Left lung (tissue), 10 donors: Measurements from ENCODE around the gene MLLT1. TPM values are rescaled to one million over a fixed set of nuclear protein-coding genes. Genes with fewer than 3 reads are reported as not detected.
A peak's percentile ranks its signal among the peaks of the same experiment; 100 is the strongest.

Source experiments
- ATAC-seq: fragments of 200-7000 bp; cut with Tn5 transposase; one replicate; pipeline ENCODE4 v1.9.1; 2020; ENCODE audit warnings: moderate library complexity
- DNase-seq, 4 donors: peaks; one replicate each; pipeline ENCODE4 v3.0.0-alpha.2; 2013 to 2020
- H3K27ac ChIP-seq, 2 donors: fragments of 200-600 bp; sonication (generic) in 1 of 2; one replicate each; pipeline versions ENCODE4 v1.5.0 to v1.8.0; 2020 to 2021
- H3K27me3 ChIP-seq, 2 donors: fragments of 200-600 bp; sonication (generic) in 1 of 2; one replicate each; pipeline versions ENCODE4 v1.5.0 to v1.8.0; 2020 to 2021
- H3K36me3 ChIP-seq, 2 donors: fragments of 200-600 bp; sonication (generic) in 1 of 2; one replicate each; pipeline versions ENCODE4 v1.5.0 to v1.8.0; 2020 to 2021
- H3K4me1 ChIP-seq, 2 donors: fragments of 200-600 bp; one replicate each; pipeline ENCODE4 v1.8.0; 2021
- H3K4me3 ChIP-seq, 2 donors: fragments of 200-600 bp; sonication (generic) in 1 of 2; one replicate each; pipeline versions ENCODE4 v1.5.0 to v1.8.0; 2020 to 2021; ENCODE audit warnings: mild to moderate bottlenecking in 1 of 2
- H3K9me3 ChIP-seq, 2 donors: fragments of 200-600 bp; sonication (generic) in 1 of 2; one replicate each; pipeline versions ENCODE4 v1.5.0 to v1.8.0; 2020 to 2021
- CTCF ChIP-seq, 2 donors: fragments of 200-600 bp; sonication (generic) in 1 of 2; IDR thresholded peaks; one replicate each; pipeline versions ENCODE4 v1.5.0 to v1.8.0; 2021; ENCODE audit warnings: antibody characterized with exemption in 2 of 2
- intact Hi-C, 2 donors: fragments of 100-400 bp; cut with DNase I; formaldehyde crosslinking; loops; one replicate each; pipeline versions ENCODE4 v1.11.2 to v1.14.2; 2022
- polyA plus RNA-seq, 6 donors: library from polyadenylated mRNA; unstranded; fragments of 120-200 nt; gene quantifications; one replicate each; pipeline ENCODE4 v1.2.1, GENCODE V29; 2013; ENCODE audit not compliant: insufficient read length in 6 of 6
- total RNA-seq, 2 donors: library from RNA; stranded (reverse); fragmentation: NEBNext Ultra II Directional; extraction: Animal tissue kit (Norgen Biotek cat#: 25700); gene quantifications; one replicate each; pipeline ENCODE4 v1.2.1, GENCODE V29; 2021
- donor health status: DM: no; HTN: yes; CAD: no.
- donor health status: DM: no; HTN: no; CAD: no.

The MLLT1 gene
- total and polyA plus RNA-seq, 8 donors = 69.3 to 106 (median 81.4) TPM

DNA sequence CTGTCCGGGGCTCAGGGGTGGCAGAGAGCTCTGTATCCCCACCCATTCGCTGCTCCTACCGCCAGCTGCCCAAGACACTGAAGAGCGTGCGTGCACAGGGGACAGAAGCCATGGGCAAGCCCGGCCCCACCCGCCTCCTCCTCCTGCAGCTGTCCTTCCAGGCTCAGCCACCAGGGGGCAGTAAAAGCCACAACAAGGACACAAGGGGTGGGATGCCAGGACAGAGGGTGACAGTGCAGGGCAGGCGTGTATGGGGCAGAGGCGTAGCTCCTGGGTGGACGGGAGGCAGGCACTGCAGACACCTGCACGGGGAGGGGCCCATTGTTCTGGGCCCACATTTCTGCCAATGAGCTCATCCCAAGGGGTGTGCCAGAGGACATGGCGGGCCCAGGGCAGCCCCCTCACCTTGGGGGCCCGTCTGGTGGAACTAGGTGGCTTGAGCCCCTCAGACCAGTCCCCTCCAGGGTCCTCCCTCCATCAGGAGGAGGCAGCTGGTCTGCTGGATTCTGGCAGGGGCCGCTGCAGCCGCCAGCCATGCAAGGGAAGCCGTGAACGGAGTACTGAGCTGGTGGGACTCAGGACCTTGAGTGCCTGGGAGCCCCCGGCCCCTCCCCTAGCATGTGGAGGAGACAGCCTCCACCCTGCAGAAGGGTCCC lies 61.2 kb downstream of the MLLT1 start:
- DNase-seq (peak; percentile 78 to 94 (median 89)), ATAC-seq (peak; percentile 82)
- peaks cover 0 to 89% of the 10 kb centered on the region in 2 donors for H3K36me3 ChIP-seq
- H3K4me1 ChIP-seq = peaks cover 29 to 37% of the 10 kb centered on the region in 2 donors
- no peaks in the 10 kb centered on the region for H3K27me3 ChIP-seq
- intact Hi-C loops = loop anchor here in 1 of 2 donors (5.0 kb wide), 1 partner anchor 84 kb away; no protein-coding TSS in a partner anchor
- no peaks in the 10 kb centered on the region for H3K9me3 ChIP-seq
- no peak overlapping the region for H3K4me3 ChIP-seq
- peak; percentile 96 to 99 for TF ChIP-seq CTCF (IDR thresholded peaks at IDR 0.05)
- peak overlapping the region in 1 of 2 donors; percentile 47 for H3K27ac ChIP-seq

DNA sequence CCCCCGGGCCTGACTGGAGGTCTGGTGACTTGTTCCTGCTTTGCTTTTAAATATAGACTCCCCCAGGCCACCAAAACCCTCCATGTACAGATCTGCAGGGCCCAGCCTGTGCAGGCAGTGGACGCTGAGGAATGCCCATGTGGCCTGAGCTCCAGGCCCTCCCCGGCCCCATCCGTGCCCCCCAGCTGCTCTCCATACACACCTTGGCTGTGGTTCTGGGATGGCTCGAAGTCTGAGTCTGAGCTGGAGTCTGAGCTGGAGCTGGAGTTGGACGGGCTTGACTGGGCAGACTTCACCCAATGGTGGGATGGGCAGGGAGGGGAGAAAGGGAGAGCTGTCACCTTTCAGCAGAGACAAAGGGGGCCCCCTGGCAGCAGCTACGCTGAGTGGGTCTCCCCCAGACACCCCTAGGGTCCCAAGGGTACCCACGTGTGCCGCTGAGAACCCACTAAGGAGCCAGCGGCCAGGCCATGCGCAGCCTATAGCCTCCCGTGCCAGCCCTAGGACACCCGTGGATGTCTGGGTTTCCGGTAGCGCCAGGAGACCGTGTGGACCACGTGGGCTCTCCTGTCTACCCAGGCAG lies 61.9 kb downstream of the MLLT1 start:
- intact Hi-C loops = loop anchor here in 1 of 2 donors (5.0 kb wide), 1 partner anchor 84 kb away; no protein-coding TSS in a partner anchor
- Histone ChIP-seq H3K27me3 (no peaks in the 10 kb centered on the region), H3K27ac (peak overlapping the region in 1 of 2 donors; percentile 53), H3K4me1 (peaks cover 29 to 35% of the 10 kb centered on the region in 2 donors), H3K4me3 (no peak overlapping the region), H3K36me3 (peaks cover 0 to 90% of the 10 kb centered on the region in 2 donors), H3K9me3 (no peaks in the 10 kb centered on the region)
- ATAC-seq (peak; percentile 0), DNase-seq (no peak)
- TF ChIP-seq CTCF (IDR thresholded peaks at IDR 0.05) = no peak

GRCh38 chr19:6216996-6217751 lies 62.6 kb downstream of the MLLT1 start:
- peak overlapping the region in 1 of 2 donors; percentile 53 for H3K27ac ChIP-seq
- no peak overlapping the region for H3K4me3 ChIP-seq
- no peaks in the 10 kb centered on the region for H3K9me3 ChIP-seq
- H3K27me3 ChIP-seq = no peaks in the 10 kb centered on the region
- ATAC-seq = peak; percentile 71
- peaks cover 29 to 32% of the 10 kb centered on the region in 2 donors for H3K4me1 ChIP-seq
- no peak for TF ChIP-seq CTCF (IDR thresholded peaks at IDR 0.05)
- DNase-seq = peak; percentile 74 to 96 (median 82)
- H3K36me3 ChIP-seq = peaks cover 0 to 90% of the 10 kb centered on the region in 2 donors
- intact Hi-C loops = loop anchor here in 1 of 2 donors (5.0 kb wide), 1 partner anchor 85 kb away; no protein-coding TSS in a partner anchor

- Histone ChIP-seq H3K27ac (peak overlapping the region in 1 of 2 donors; percentile 53), H3K36me3 (peaks cover 0 to 90% of the 10 kb centered on the region in 2 donors), H3K27me3 (no peaks in the 10 kb centered on the region), H3K4me3 (no peak overlapping the region), H3K9me3 (no peaks in the 10 kb centered on the region), H3K4me1 (peaks cover 29 to 32% of the 10 kb centered on the region in 2 donors)
- peak in 2 of 4 donors; percentile 29 to 66 for DNase-seq
- intact Hi-C loops = loop anchor here in 1 of 2 donors (5.0 kb wide), 1 partner anchor 86 kb away; no protein-coding TSS in a partner anchor
- ATAC-seq = no peak
- no peak for TF ChIP-seq CTCF (IDR thresholded peaks at IDR 0.05)
Measured at GRCh38 chr19:6216236-6216995, 63.4 kb downstream of the MLLT1 start.
